ENCODE results near the gene ARMC12.

- TF ChIP-seq, protein P1, sequence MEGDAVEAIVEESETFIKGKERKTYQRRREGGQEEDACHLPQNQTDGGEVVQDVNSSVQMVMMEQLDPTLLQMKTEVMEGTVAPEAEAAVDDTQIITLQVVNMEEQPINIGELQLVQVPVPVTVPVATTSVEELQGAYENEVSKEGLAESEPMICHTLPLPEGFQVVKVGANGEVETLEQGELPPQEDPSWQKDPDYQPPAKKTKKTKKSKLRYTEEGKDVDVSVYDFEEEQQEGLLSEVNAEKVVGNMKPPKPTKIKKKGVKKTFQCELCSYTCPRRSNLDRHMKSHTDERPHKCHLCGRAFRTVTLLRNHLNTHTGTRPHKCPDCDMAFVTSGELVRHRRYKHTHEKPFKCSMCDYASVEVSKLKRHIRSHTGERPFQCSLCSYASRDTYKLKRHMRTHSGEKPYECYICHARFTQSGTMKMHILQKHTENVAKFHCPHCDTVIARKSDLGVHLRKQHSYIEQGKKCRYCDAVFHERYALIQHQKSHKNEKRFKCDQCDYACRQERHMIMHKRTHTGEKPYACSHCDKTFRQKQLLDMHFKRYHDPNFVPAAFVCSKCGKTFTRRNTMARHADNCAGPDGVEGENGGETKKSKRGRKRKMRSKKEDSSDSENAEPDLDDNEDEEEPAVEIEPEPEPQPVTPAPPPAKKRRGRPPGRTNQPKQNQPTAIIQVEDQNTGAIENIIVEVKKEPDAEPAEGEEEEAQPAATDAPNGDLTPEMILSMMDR (IDR thresholded peaks at IDR 0.05) = no peak
- no peak for TF ChIP-seq POLR2AphosphoS5 (IDR thresholded peaks at IDR 0.05)
Observed at GRCh38 chr6:35736982-35737412, at the start of gene ARMC12.

All from transverse colon (tissue), 4 donors.